HepG2 (cell line): ENCODE results near the gene F8. TPM values are rescaled to one million over a fixed set of nuclear protein-coding genes. Genes with fewer than 3 reads are reported as not detected.

Experiments
- ATAC-seq: fragments of 200-7000 bp; cut with Tn5 transposase; 3 replicates; pipeline ENCODE4 v1.9.1; 2020; ENCODE audit warnings: mild to moderate bottlenecking, moderate library complexity
- Bru-seq: library from RNA; stranded (reverse); fragments of 400-500 nt; gene quantifications from one replicate; lab custom pipeline; 2021; lab: Mats Ljungman, UMichigan
- BruChase-seq, 2 experiments: library from RNA; stranded (reverse); fragments of 400-500 nt; gene quantifications; one replicate each; lab custom pipeline; 2021; lab: Mats Ljungman, UMichigan
- BruUV-seq: library from RNA; stranded (reverse); fragments of 400-500 nt; replicated peaks from 2 replicates; lab custom pipeline; 2021; lab: Mats Ljungman, UMichigan
- CTCF ChIA-PET: fragments of 300-600 bp; formaldehyde crosslinking; extraction: SDS; loops from one replicate; lab custom pipeline; 2021; ENCODE audit warnings: low total read pairs, inconsistent platforms, low intra/inter-chr PET ratio; lab: Yijun Ruan, JAX
- POLR2A ChIA-PET: fragments of 350-600 bp; sonication (Branson Sonifier 250); formaldehyde crosslinking; loops from one replicate; lab custom pipeline; 2020; ENCODE audit warnings: antibody characterized with exemption, inconsistent platforms; lab: Yijun Ruan, JAX
- DNase-seq: peaks from one replicate; pipeline ENCODE4 v3.0.0-alpha.2; 2015; ENCODE audit warnings: low spot score
- FAIRE-seq: peaks from 3 replicates; lab custom pipeline; 2011; peaks lifted over from hg19 to GRCh38; lab: Jason Lieb, UNC
- H2AFZ ChIP-seq: one replicate; pipeline ENCODE4 v1.6.1; 2011; ENCODE audit warnings: low read length, inconsistent platforms
- H3K27ac ChIP-seq: fragments of 300-600 bp; 3 replicates; pipeline ENCODE4 v1.8.0; 2011; ENCODE audit warnings: mixed run types, mild to moderate bottlenecking, mixed read lengths, low read length, inconsistent platforms; ENCODE audit not compliant: insufficient read depth; ENCODE audit errors: extremely low read length
- H3K27me3 ChIP-seq, 2 experiments: fragments of 200-600 bp in 1 of 2; 2 replicates in 1 of 2; 3 replicates in 1 of 2; pipeline versions ENCODE4 v1.6.0 to v1.8.0; 2011; ENCODE audit warnings: low read length in 2 of 2, mild to moderate bottlenecking in 2 of 2, moderate library complexity in 2 of 2, inconsistent platforms in 1 of 2; ENCODE audit not compliant: insufficient read depth in 2 of 2, control insufficient read depth in 1 of 2
- H3K36me3 ChIP-seq, 2 experiments: fragments of 200-600 bp in 1 of 2; replicated peaks in 1 of 2; 2 replicates in 1 of 2; 3 replicates in 1 of 2; pipeline versions ENCODE4 v1.5.1 to v1.8.0; 2011; ENCODE audit warnings: low read length in 2 of 2, inconsistent platforms in 1 of 2; ENCODE audit not compliant: insufficient read depth in 2 of 2, control insufficient read depth in 1 of 2
- H3K4me1 ChIP-seq: 2 replicates; pipeline ENCODE4 v1.5.1; 2012; ENCODE audit warnings: low read length, inconsistent platforms; ENCODE audit not compliant: insufficient read depth
- H3K4me2 ChIP-seq: 2 replicates; pipeline ENCODE4 v1.6.0; 2011; ENCODE audit warnings: low read depth, low read length, inconsistent platforms
- H3K4me3 ChIP-seq, 3 experiments: fragments of 200-600 bp in 1 of 3; sonication (generic), shearing (Covaris generic) in 1 of 3; replicated peaks in 1 of 3; 2 replicates each; pipeline ENCODE4 v1.5.1; 2011 to 2016; ENCODE audit warnings: low read length in 3 of 3, inconsistent platforms in 2 of 3, low read depth in 2 of 3, mild to moderate bottlenecking in 2 of 3, control low read depth in 1 of 3, mixed read lengths in 1 of 3; ENCODE audit not compliant: insufficient read depth in 1 of 3
- H3K79me2 ChIP-seq: one replicate; pipeline ENCODE4 v1.6.1; 2011; ENCODE audit warnings: low read length, inconsistent platforms; ENCODE audit not compliant: insufficient read depth
- H3K9ac ChIP-seq: 2 replicates; pipeline ENCODE4 v1.6.0; 2011; ENCODE audit warnings: mild to moderate bottlenecking, low read depth, low read length, inconsistent platforms; ENCODE audit not compliant: insufficient read depth
- H3K9me3 ChIP-seq: 2 replicates; pipeline ENCODE4 v1.5.1; 2012; ENCODE audit warnings: mild to moderate bottlenecking, low read length
- H4K20me1 ChIP-seq: 2 replicates; pipeline ENCODE4 v1.6.0; 2011; ENCODE audit warnings: inconsistent platforms, mild to moderate bottlenecking, low read length, moderate library complexity; ENCODE audit not compliant: insufficient read depth
- AGO2 ChIP-seq: fragments of 200-400 bp; formaldehyde crosslinking; optimal IDR thresholded peaks from 2 replicates; pipeline ENCODE3; 2017; ENCODE audit warnings: mild to moderate bottlenecking, low read depth, low read length, moderate library complexity
- ATF3 ChIP-seq: sonication (generic); formaldehyde crosslinking; IDR thresholded peaks from 2 replicates; pipeline ENCODE4 v1.4.0; 2020; ENCODE audit warnings: missing genetic modification reagents
- CBX5 ChIP-seq: sonication (generic); formaldehyde crosslinking; IDR thresholded peaks from 2 replicates; pipeline ENCODE4 v1.4.0; 2020; ENCODE audit warnings: missing genetic modification reagents, borderline replicate concordance
- ELF3 ChIP-seq: IDR thresholded peaks from 2 replicates; pipeline ENCODE4 v1.6.1; 2016; ENCODE audit warnings: missing genetic modification reagents, missing compliant biosample characterization
- ETV5 ChIP-seq: IDR thresholded peaks from 2 replicates; pipeline ENCODE4 v1.6.1; 2018; ENCODE audit warnings: missing biosample characterization, missing genetic modification reagents, inconsistent platforms, borderline replicate concordance
- IKZF1 ChIP-seq: fragments of 450-650 bp; IDR thresholded peaks from 2 replicates; pipeline ENCODE4 v1.7.1; 2016
- KLF6 ChIP-seq: IDR thresholded peaks from 2 replicates; pipeline ENCODE4 v1.8.0; 2016; ENCODE audit warnings: missing biosample characterization, missing genetic modification reagents
- NFIC ChIP-seq: IDR thresholded peaks from 2 replicates; pipeline ENCODE4 v1.6.1; 2012; ENCODE audit warnings: mild to moderate bottlenecking, low read length, inconsistent platforms
- PBX3 ChIP-seq: sonication (generic); formaldehyde crosslinking; IDR thresholded peaks from 2 replicates; pipeline ENCODE4 v1.8.1; 2023; ENCODE audit warnings: missing genetic modification reagents, inconsistent platforms, borderline replicate concordance
- SAFB2 ChIP-seq: sonication (generic); formaldehyde crosslinking; IDR thresholded peaks from 2 replicates; pipeline ENCODE4 v1.5.1; 2020; ENCODE audit warnings: missing genetic modification reagents, low read depth, mild to moderate bottlenecking, borderline replicate concordance
- U2AF1 ChIP-seq: fragments of 200-400 bp; formaldehyde crosslinking; optimal IDR thresholded peaks from 2 replicates; pipeline ENCODE3; 2017; ENCODE audit warnings: mild to moderate bottlenecking, low read depth, low read length
- ZBTB49 ChIP-seq: sonication (generic); formaldehyde crosslinking; IDR thresholded peaks from 2 replicates; pipeline ENCODE4 v1.4.0; 2020; ENCODE audit warnings: missing genetic modification reagents, borderline replicate concordance
- ZNF282 ChIP-seq: fragments of 450-650 bp; IDR thresholded peaks from 2 replicates; pipeline ENCODE4 v1.6.1; 2018; ENCODE audit not compliant: partially characterized antibody
- ZNF362 ChIP-seq: sonication (generic); formaldehyde crosslinking; IDR thresholded peaks from 2 replicates; pipeline ENCODE4 v1.4.0; 2020; ENCODE audit warnings: missing genetic modification reagents, mild to moderate bottlenecking, borderline replicate concordance
- ZNF615 ChIP-seq: sonication (generic); formaldehyde crosslinking; IDR thresholded peaks from 2 replicates; pipeline ENCODE4 v1.5.0; 2020; ENCODE audit warnings: mild to moderate bottlenecking, missing genetic modification reagents, borderline replicate concordance
- ZNF792 ChIP-seq: IDR thresholded peaks from 2 replicates; pipeline ENCODE4 v1.6.1; 2016
- WGBS: methylation state at CpG from one replicate; pipeline ENCODE4 v1.1.6; 2017; ENCODE audit warnings: low lambda C conversion rate; 5-methylcytosine and 5-hydroxymethylcytosine counted together
- in situ Hi-C: cut with HindIII; loops from 2 replicates; pipeline ENCODE4 v1.10.0; 2017; ENCODE audit warnings: low pct_unique_long_range_greater_than_20kb; ENCODE audit not compliant: extremely low pct_ligation_motif_present
- intact Hi-C: fragments of 100-400 bp; cut with micrococcal nuclease; formaldehyde crosslinking; loops from one replicate; pipeline ENCODE4 v1.10.0; 2022; ENCODE audit not compliant: unreplicated experiment
- long read RNA-seq, 2 experiments: library from RNA in 1 of 2; library from polyadenylated mRNA in 1 of 2; stranded (forward) in 1 of 2; unstranded in 1 of 2; transcript quantifications; one replicate each; pipeline ENCODE4 v2.0.0, GENCODE V29; 2019 to 2022
- polyA minus RNA-seq, 3 experiments: library from RNA; depleted of rRNA, polyadenylated mRNA; stranded (reverse); fragments of >200 nt; gene quantifications; 2 replicates each; pipeline ENCODE4 v1.2.3, GENCODE V29; 2011; ENCODE audit warnings: low replicate concordance in 1 of 3
- polyA plus RNA-seq, 8 experiments: library from polyadenylated mRNA; depleted of rRNA in 3 of 8; stranded (reverse) in 7 of 8; unstranded in 1 of 8; fragments of >200 nt; fragmentation: Illumina TruSeq in 4 of 8; extraction: Trizol in 4 of 8; gene quantifications; 2 replicates each; pipeline versions ENCODE4 v1.2.1 to v1.2.3, GENCODE V29; 2011 to 2016; ENCODE audit warnings: low read depth in 4 of 8, missing spikeins in 1 of 8, mixed read lengths in 1 of 8; ENCODE audit not compliant: insufficient read depth in 1 of 8
- total RNA-seq, 5 experiments: library from RNA; depleted of rRNA; stranded (reverse); fragments of >200 nt; fragmentation: Illumina TruSeq; extraction: Trizol; gene quantifications; 2 replicates each; pipeline ENCODE4 v1.2.3, GENCODE V29; 2016; ENCODE audit warnings: low read depth in 1 of 5

Gene F8
- 0.21 and 0.29 TPM in 2 replicates for total RNA-seq (2016; rRNA removed; fragmentation: Illumina TruSeq; extraction: Trizol)
- total RNA-seq (2016; cell fraction: cytosol; rRNA removed; fragmentation: Illumina TruSeq; extraction: Trizol; ENCODE audit: low read depth): 0.10 TPM in 1 of 2 replicates, not detected in the other
- 0.13 and 0.76 TPM in 2 replicates for total RNA-seq (2016; cell fraction: insoluble cytoplasmic fraction; rRNA removed; fragmentation: Illumina TruSeq; extraction: Trizol)
- 0.34 and 0.40 TPM in 2 replicates for total RNA-seq (2016; cell fraction: membrane; rRNA removed; fragmentation: Illumina TruSeq; extraction: Trizol)
- total RNA-seq (2016; cell fraction: nucleus; rRNA removed; fragmentation: Illumina TruSeq; extraction: Trizol): 0.43 and 0.47 TPM in 2 replicates
- polyA plus RNA-seq (2011; rRNA removed): 0.37 and 0.61 TPM in 2 replicates
- polyA plus RNA-seq (2011; cell fraction: cytosol; rRNA removed): 0.27 and 0.32 TPM in 2 replicates
- 0.19 and 0.23 TPM in 2 replicates for polyA plus RNA-seq (2011; cell fraction: nucleus; rRNA removed)
- polyA plus RNA-seq (2012): 0.15 and 0.30 TPM in 2 replicates
- 0.12 and 0.15 TPM in 2 replicates for polyA plus RNA-seq (2016; cell fraction: cytosol; fragmentation: Illumina TruSeq; extraction: Trizol; ENCODE audit: low read depth)
- polyA plus RNA-seq (2016; cell fraction: insoluble cytoplasmic fraction; fragmentation: Illumina TruSeq; extraction: Trizol; ENCODE audit: low read depth): 0.32 and 0.61 TPM in 2 replicates
- polyA plus RNA-seq (2016; cell fraction: membrane; fragmentation: Illumina TruSeq; extraction: Trizol; ENCODE audit: low read depth): 0.24 and 0.27 TPM in 2 replicates
- polyA plus RNA-seq (2016; cell fraction: nucleus; fragmentation: Illumina TruSeq; extraction: Trizol; ENCODE audit: insufficient read depth, low read depth): 0.17 and 0.18 TPM in 2 replicates
- polyA minus RNA-seq (2011; rRNA and poly(A)+ RNA removed; ENCODE audit: low replicate concordance): 0.72 and 2.8 TPM in 2 replicates
- polyA minus RNA-seq (2011; cell fraction: cytosol; rRNA and poly(A)+ RNA removed): 0.49 TPM in 1 of 2 replicates, not detected in the other
- polyA minus RNA-seq (2011; cell fraction: nucleus; rRNA and poly(A)+ RNA removed): 0.52 and 0.75 TPM in 2 replicates
- Bru-seq, nascent RNA: percentile 13 among the genes with signal in this experiment
- BruChase-seq, experiment 1, labeled RNA remaining after a 6-hour chase: percentile 9 among the genes with signal in this experiment
- percentile 10 among the genes with signal in this experiment for BruChase-seq, experiment 2, labeled RNA remaining after a 2-hour chase
- long read RNA-seq, experiment 1, partial matches to known transcripts: 0 of 1 reads
- long read RNA-seq, experiment 1, other reads (novel, unspliced or antisense): 0 of 1 reads
- long read RNA-seq, experiment 2: 0 reads

- Histone ChIP-seq H3K4me3 (no peak within 1 kb of the TSS), H4K20me1 (no peaks in the 10 kb centered on the region), H3K27me3 (no peaks in the 10 kb centered on the region; a peak in 1 of 5 replicates), H3K27ac (no peak within 1 kb of the TSS), H3K4me2 (no peak within 1 kb of the TSS), H3K9ac (no peak within 1 kb of the TSS), H3K36me3 (no peaks in the 10 kb centered on the region), H3K9me3 (no peaks in the 10 kb centered on the region), H3K79me2 (peaks cover 3% of the 10 kb centered on the region), H3K4me1 (peaks cover 18% of the 10 kb centered on the region; the same call in 1 of the 2 replicates), H2AFZ (no peak within 1 kb of the TSS)
- no peak for ATAC-seq
- CTCF ChIA-PET: no interaction called here
- intact Hi-C loops: no loop called here
- FAIRE-seq: no peak
- BruUV-seq: no TSS peak
- POLR2A ChIA-PET: no interaction called here
- 11% methylated on average over 1 of the region's 1 CpG for WGBS
- in situ Hi-C loops: no loop called here
- DNase-seq: no peak
- TF ChIP-seq ZNF362 (CRISPR knock-in tag): no peak
- TF ChIP-seq ETV5: no peak
- TF ChIP-seq CBX5 (CRISPR knock-in tag): no peak
- no peak for TF ChIP-seq ZNF282
- no peak for TF ChIP-seq AGO2
- no peak for TF ChIP-seq ZBTB49 (CRISPR knock-in tag)
- TF ChIP-seq ELF3 (CRISPR knock-in tag): no peak
- TF ChIP-seq NFIC: no peak
- TF ChIP-seq SAFB2 (CRISPR knock-in tag): no peak
- TF ChIP-seq PBX3 (CRISPR knock-in tag): no peak
- no peak for TF ChIP-seq ATF3 (CRISPR knock-in tag)
- no peak for TF ChIP-seq ZNF792
- no peak for TF ChIP-seq KLF6
- TF ChIP-seq IKZF1: no peak
- TF ChIP-seq ZNF615: no peak
- no peak for TF ChIP-seq U2AF1
Measured at GRCh38 chrX:155022585-155022984, at the start of gene F8. TSS of gene F8 (minus strand) at chrX:155022723. CDS start at chrX:155022552, 171 bp downstream.
